CD4-positive, alpha-beta T cell treated with Interferon gamma for 1 hour (primary cell): Measurements from ENCODE around the gene LUC7L3.
"Not testable (repeated sequence)": the region's sequence is repeated elsewhere in the genome, so short reads cannot be mapped to it uniquely, and the experiment has no call there.

Source experiments
- DNase-seq: peaks from one replicate; pipeline ENCODE4 v3.0.0-alpha.2; 2020

The LUC7L3 gene

DNA sequence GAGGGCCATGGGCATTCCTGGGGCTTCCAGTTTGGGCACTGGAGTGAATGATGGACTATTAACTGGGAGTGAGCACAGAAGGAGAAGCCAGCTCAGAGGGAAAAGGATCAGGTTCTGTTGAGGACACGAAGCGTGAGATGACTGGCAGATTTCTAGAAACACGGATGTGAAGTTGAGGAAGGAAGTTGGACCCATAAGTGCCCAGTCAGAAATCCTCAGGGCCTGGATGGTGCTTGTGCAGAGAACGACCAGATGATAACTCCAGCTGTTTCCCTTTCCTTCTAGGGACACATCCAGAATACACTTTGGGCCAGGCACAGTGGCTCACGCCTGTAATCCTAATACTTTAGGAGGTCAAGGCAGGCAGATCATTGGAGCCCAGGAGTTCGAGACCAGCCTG, 71.2 kb downstream of the LUC7L3 start:
- DNase-seq = no peak

DNA sequence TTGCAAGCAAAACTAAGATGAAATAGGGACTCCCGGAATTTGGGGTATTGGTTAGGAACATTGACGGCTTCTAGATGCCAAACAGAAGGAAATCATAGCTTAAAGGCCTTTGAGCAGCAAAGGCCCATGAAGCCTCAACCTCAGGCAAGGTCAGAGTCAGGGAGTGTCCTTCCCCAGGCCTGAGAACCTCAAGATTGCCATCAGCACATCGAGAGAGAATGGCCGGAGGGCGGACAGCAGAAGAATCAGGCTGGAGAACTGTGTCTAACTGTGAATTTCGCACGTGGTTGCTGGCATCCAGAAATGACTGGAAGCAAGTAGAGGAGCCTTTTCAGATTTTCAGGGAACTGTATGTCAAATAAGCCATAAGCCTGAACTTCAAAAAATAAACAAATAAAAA, 72.7 kb downstream of the LUC7L3 start:
- no peak for DNase-seq

DNA sequence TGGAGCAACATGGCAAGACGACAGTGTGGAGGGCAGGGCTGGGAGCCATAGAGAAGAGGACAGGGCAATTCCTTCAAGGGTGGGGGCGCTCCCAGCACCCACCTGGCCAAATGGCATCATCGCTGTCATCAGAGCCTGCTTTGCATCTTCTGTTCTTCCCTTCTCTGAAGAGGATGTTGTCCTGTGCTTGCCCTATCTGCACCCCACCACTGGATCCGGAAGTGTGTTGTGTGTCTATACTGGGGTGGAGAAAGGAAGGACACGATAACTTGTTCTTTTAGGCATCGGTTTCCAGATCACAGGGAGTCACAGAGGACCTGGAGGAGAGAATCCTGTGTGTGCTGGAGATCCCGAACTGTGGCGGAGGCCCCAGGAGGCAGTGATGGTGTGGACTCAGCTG, 73.6 kb downstream of the LUC7L3 start:
- DNase-seq = no peak

DNA sequence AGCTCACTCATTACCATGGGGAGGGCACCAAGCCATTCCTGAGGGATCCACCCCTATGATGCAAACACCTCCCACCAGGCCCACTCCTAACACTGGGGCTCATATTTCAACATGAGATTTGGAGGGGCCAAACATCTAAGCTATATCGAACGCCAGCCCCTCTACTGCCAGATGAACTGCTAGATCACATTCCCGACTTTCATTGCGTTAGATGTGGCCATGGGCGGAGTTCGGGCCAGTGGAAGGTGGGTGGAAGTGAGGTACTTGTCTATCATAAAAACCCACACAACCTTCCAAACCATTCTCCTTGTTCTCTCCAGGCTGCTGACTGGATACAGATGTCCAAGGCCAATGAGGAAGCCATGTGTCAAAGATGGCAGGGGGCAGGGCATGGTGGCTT, 75.0 kb downstream of the LUC7L3 start:
- no peak for DNase-seq

DNA sequence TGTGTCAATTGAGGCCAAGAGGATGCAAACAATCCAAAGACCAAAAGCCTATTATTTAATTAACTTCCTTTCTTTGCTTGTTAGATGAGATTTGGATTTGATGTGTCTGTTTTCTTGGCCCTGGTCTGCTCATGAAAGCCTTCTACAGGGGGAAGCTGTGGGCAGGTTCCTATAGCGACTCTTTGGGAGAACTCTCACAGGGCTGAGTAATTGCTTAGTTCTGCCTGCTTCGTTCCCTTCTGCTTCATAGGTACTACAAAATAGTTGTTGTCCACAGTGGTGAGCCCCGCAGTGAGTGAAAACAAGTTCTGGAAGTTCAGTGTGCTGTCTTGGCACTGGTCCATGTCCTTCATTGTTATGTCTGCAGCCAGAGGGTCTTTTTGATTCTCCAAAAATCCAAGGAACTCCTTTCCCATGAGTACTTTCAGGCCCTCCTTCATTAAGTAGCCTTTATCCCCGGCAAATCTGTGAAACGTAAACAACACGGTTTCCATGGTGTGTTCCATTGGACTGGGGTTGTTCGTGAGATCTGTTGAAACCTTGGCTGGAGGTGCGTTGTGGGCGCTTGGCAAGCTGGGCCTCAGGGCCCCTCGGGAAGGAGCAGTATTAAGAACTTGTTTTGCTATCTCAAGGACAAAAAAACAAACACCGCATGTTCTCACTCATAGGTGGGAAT, 77.9 kb downstream of the LUC7L3 start:
- DNase-seq = no peak

DNA sequence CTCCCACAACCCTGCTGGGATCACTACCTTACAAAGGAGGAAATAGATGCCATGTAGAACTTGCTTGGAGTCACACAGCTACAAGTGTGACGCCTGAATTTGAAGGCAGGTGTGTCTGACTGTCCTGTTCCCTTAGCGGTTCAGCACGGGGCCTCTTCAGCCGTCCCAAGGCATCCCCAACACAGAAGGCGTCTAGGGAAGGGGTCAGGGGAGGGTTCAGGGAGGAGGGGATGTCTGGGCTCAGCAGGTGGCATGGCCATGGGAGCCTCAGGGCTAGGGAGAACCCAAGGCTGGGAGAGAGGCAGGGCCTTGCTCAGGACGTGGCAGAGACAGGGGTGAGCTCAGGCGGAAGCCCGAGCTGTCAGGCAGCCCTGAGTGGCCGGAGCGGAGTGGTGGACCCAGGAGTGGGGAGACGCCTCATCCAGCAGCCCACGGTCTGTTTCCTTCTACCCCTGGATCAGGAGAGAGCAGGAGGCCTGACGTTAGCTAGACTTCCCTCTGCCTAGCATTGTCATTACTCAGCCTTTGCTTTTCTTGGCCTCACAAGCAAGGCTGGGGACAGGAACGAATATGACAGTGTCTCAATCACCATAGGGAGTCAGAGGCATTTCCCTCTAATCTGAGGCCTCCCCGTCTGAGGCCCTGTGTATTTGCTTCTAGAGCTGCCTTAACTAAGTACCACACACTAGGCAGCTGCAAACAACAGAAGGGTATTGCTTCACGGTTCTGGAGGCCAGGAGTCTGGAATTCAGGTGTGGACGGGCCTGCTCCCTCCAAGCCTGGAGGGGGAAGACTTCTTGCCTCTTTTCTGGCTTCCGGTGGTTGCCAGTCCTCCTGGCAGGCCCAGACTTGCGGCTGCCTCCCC, 79.3 kb downstream of the LUC7L3 start:
- DNase-seq = no peak

DNA sequence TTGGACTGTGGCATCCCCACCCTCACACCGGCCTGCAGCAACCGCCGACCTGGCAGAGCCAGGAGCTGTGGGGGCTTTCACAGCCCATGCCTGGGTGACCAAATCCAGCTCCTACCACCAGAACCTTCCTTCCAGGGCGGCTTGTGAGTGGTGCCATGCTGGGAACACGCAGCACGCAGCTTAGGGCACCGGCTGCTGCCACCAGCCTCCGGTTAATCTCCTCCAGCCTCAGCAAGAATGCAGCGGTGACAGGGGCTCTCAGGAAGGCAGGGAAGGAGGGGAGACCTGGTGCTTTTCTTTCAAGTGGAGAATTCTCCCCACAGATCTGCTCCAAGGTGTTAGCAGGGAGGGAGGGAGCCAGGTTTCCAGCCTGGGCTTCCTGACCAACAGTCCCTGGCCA, 80.2 kb downstream of the LUC7L3 start:
- DNase-seq = no peak

DNA sequence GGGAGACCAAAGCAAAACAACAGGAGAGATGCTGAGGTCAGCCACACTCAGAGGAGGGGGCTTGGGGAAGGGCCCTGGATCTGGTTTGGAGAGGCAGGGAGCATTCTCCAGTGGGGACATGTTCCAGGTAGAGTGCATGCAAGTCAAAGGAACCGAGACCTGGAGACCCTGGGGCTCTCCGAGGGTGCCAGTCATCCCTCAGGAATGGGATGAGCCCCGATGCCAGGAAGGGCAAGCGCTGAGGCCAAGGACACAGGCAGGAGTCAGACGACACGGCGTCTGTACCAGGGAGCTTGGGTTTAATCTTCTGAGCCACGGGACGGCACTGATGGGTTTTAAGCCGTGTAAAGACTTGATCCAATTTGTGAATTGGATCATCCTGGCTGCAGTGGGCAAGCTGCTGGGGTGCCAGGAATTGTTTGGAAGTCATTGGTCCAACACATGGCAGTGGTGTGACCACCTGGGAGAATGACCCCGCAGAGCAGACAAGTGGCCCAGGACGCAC, 80.8 kb downstream of the LUC7L3 start:
- no peak for DNase-seq

DNA sequence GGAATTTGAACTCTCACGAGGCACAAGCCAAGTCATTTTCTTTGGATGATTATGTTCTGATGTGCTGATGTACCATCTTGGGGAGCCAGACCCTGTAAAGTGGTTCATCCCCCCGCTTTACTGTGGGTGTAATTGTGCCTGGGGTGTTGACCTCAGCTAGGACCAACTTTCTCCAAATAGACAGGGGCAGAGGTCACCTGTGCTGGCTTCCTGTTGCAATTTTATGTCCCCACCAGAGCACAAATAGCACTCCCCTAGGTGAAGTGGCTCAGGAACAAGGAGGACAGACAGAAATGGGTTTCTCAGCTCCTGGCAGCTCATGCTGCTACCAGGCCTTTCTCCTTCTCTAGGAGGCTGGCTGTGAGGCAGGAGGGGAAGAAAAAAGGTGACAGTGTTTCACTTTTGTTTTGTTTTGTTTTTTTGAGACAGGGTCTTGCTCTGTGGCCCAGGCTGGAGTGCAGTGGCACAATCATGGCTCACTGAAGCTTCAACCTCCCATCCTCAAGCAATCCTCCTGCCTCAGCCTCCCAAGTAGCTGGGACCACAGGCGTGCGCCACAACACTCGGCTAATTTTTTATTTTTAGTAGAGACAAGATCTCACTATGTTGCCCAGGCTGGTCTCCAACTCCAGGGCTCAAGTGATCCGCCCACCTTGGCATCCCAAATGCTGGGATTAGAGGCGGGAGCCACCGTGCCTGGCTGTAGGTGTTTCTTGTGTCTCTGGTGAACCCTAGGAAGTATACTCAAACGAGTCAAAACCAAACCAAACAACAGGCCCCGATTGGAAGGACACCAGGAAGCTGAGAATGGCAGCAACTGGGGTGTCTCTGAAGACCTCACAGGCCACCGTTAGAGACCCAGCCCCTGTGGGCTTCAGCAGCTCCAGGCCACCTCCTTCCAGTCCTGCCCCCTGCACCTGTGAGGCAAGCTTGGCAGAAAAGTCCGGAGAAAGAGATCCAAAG, 83.5 kb downstream of the LUC7L3 start:
- no peak for DNase-seq

DNA sequence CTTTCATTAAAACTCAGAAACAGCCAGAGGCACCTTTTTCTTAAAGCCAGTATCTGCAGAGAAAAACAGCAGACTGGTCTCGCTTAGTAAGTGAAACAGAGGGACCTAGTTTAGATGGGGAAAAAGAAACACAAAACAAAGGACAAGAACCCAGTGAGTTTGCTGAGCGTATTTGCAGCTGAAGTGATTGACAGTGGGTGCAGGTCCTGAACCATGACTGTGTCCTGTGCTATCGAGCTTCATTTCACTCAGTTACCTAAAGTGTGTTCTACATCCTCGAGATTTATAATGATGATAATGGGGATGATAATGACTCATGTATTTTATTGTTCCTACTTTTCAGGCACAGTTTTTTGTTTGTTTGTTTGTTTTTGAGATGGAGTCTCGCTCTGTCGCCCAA, 84.3 kb downstream of the LUC7L3 start:
- DNase-seq = no peak

DNA sequence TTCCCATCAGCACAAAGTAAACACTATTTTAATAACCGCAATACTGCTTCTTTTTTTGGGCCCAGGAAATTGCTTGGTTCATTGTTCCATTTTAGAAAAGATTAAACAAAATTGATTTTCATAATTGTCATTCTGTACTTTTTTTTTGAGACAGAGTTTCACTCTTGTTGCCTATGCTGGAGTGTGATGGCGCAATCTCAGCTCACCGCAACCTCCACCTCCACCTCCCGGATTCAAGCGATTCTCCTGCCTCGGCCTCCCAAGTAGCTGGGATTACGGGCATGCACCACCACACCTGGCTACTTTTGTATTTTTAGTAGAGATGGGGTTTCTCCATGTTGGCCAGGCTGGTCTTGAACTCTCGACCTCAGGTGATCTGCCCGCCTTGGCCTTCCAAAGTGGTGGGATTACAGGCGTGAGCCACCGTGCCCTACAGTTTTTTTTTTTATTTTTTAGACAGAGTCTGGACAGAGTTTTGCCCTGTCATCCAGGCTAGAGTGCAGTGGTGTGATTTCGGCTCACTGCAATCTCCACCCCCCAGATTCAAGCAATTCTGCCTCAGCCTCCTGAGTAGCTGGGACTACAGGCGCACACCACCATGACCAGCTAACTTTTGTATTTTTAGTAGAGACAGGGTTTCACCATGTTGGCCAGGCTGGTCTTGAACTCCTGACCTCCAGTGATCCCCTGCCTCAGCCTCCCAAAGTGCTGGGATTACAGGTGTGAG, 85.5 kb downstream of the LUC7L3 start:
- not testable (repeated sequence) for DNase-seq

DNA sequence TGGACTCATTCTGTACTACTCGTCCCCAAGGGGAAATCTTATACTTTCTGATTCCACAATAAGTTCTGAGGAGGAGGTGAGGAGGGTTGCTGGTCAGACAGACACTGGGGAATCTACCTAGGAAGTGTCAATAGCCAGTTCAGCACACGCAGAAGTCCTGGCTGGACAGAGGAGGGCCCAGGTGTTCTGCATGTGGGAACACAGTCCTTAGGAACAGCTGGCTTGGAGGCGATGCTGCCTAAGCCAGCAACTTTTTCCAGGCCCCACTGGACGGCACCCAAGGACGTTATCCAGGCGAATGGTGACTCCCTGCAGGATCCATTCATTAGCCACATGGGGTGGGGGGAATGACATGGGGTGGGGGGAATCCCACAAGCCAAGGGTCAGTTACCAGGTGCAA, 86.1 kb downstream of the LUC7L3 start:
- no peak for DNase-seq
